Neutrophil (primary cell): ENCODE measurements around the gene ELK3.

ENCODE experiments used
- H3K27ac ChIP-seq: fragments of 200-600 bp; sonication (generic); 2 replicates; pipeline ENCODE4 v1.5.1; 2016; ENCODE audit warnings: mild to moderate bottlenecking, moderate library complexity
- H3K27me3 ChIP-seq: fragments of 200-600 bp; sonication (generic); 2 replicates; pipeline ENCODE4 v1.6.0; 2016; ENCODE audit warnings: mild to moderate bottlenecking
- H3K36me3 ChIP-seq: fragments of 200-600 bp; sonication (generic); 2 replicates; pipeline ENCODE4 v1.5.1; 2017
- H3K4me1 ChIP-seq, 2 experiments: fragments of 200-600 bp in 1 of 2; sonication (generic) in 1 of 2; 1 replicate in 1 of 2; 2 replicates in 1 of 2; pipeline versions ENCODE4 v1.5.1 to v1.6.1; 2013 to 2016; ENCODE audit warnings: low read depth in 1 of 2, low read length in 1 of 2, mild to moderate bottlenecking in 1 of 2, moderate library complexity in 1 of 2; ENCODE audit not compliant: control insufficient read depth in 1 of 2, insufficient read depth in 1 of 2
- H3K4me3 ChIP-seq, 2 experiments: fragments of 200-600 bp in 1 of 2; sonication (generic) in 1 of 2; 1 replicate in 1 of 2; 2 replicates in 1 of 2; pipeline ENCODE4 v1.5.1; 2013 to 2016; ENCODE audit warnings: low read depth in 1 of 2, low read length in 1 of 2, mild to moderate bottlenecking in 1 of 2, moderate library complexity in 1 of 2
- H3K9me3 ChIP-seq: fragments of 200-600 bp; sonication (generic); 2 replicates; pipeline ENCODE4 v1.5.1; 2016
- CTCF ChIP-seq: fragments of 200-600 bp; sonication (generic); IDR thresholded peaks from 2 replicates; pipeline ENCODE4 v1.5.1; 2016; ENCODE audit warnings: antibody characterized with exemption

The ELK3 gene

GRCh38 chr12:96241431-96241830 lies 47.3 kb downstream of the ELK3 start:
- Histone ChIP-seq H3K27ac (no peak overlapping the region), H3K9me3 (no peaks in the 10 kb centered on the region), H3K4me1 (peaks cover 6 to 8% of the 10 kb centered on the region in 2 experiments), H3K27me3 (no peaks in the 10 kb centered on the region), H3K4me3 (no peak overlapping the region), H3K36me3 (no peaks in the 10 kb centered on the region)
- no peak for TF ChIP-seq CTCF

GRCh38 chr12:96241846-96242256 lies 47.7 kb downstream of the ELK3 start:
- H3K27me3 ChIP-seq, result no peaks in the 10 kb centered on the region
- H3K4me3 ChIP-seq, result no peak overlapping the region
- H3K27ac ChIP-seq, result no peak overlapping the region
- no peak for TF ChIP-seq CTCF
- H3K9me3 ChIP-seq, result no peaks in the 10 kb centered on the region
- H3K36me3 ChIP-seq, result no peaks in the 10 kb centered on the region
- peaks cover 6 to 8% of the 10 kb centered on the region in 2 experiments for H3K4me1 ChIP-seq

- Histone ChIP-seq H3K4me1 (peaks cover 6 to 8% of the 10 kb centered on the region in 2 experiments), H3K4me3 (no peak overlapping the region), H3K9me3 (no peaks in the 10 kb centered on the region), H3K27ac (no peak overlapping the region), H3K27me3 (no peaks in the 10 kb centered on the region), H3K36me3 (peaks cover 7% of the 10 kb centered on the region)
- TF ChIP-seq CTCF, result no peak
Measured at GRCh38 chr12:96242597-96242996, 48.4 kb downstream of the ELK3 start.

GRCh38 chr12:96244826-96245225 lies 50.7 kb downstream of the ELK3 start:
- H3K27ac ChIP-seq, result no peak overlapping the region
- H3K36me3 ChIP-seq, result peaks cover 11% of the 10 kb centered on the region
- no peak overlapping the region for H3K4me3 ChIP-seq
- H3K4me1 ChIP-seq, result peaks cover 6 to 8% of the 10 kb centered on the region in 2 experiments
- no peaks in the 10 kb centered on the region for H3K27me3 ChIP-seq
- TF ChIP-seq CTCF, result no peak
- H3K9me3 ChIP-seq, result no peaks in the 10 kb centered on the region

GRCh38 chr12:96246926-96247505 lies 52.8 kb downstream of the ELK3 start:
- Histone ChIP-seq H3K27ac (no peak overlapping the region), H3K4me3 (no peak overlapping the region), H3K36me3 (peaks cover 27% of the 10 kb centered on the region), H3K9me3 (no peaks in the 10 kb centered on the region), H3K4me1 (peaks cover 0 to under 1% of the 10 kb centered on the region in 2 experiments), H3K27me3 (no peaks in the 10 kb centered on the region)
- no peak for TF ChIP-seq CTCF
